Fibroblast of lung (primary cell): ENCODE data around the gene PRKAR1B. TPM values are rescaled to one million over a fixed set of nuclear protein-coding genes. Genes with fewer than 3 reads are reported as not detected.

Experiments
- DNase-seq, 2 donors: peaks; one replicate each; pipeline versions ENCODE4 v3.0.0 to v3.0.0-alpha.2; 2010; ENCODE audit warnings: low read depth in 2 of 2
- H2AFZ ChIP-seq: 2 replicates; pipeline ENCODE4 v1.5.1; 2012; ENCODE audit warnings: low read length, control low read depth, inconsistent platforms
- H3K27ac ChIP-seq: 2 replicates; pipeline ENCODE4 v1.5.1; 2011; ENCODE audit warnings: low read length, control low read depth; ENCODE audit not compliant: insufficient read depth
- H3K27me3 ChIP-seq: 2 replicates; pipeline ENCODE4 v1.5.1; 2011; ENCODE audit warnings: mild to moderate bottlenecking, low read length; ENCODE audit not compliant: control insufficient read depth, insufficient read depth
- H3K36me3 ChIP-seq: 2 replicates; pipeline ENCODE4 v1.5.1; 2011; ENCODE audit warnings: low read length; ENCODE audit not compliant: control insufficient read depth, insufficient read depth
- H3K4me1 ChIP-seq: 2 replicates; pipeline ENCODE4 v1.5.1; 2011; ENCODE audit warnings: low read length; ENCODE audit not compliant: control insufficient read depth, insufficient read depth; ENCODE audit errors: extremely low read depth
- H3K4me2 ChIP-seq: 2 replicates; pipeline ENCODE4 v1.5.1; 2011; ENCODE audit warnings: low read length, control low read depth; ENCODE audit not compliant: insufficient read depth; ENCODE audit errors: extremely low read depth
- H3K4me3 ChIP-seq, 4 experiments: fragments of 200-600 bp in 1 of 4; sonication (generic) in 1 of 4; replicated peaks in 1 of 4; 2 replicates each; pipeline ENCODE4 v1.5.1; 2011 to 2016; ENCODE audit warnings: low read length in 4 of 4, low read depth in 3 of 4, mild to moderate bottlenecking in 3 of 4, control low read depth in 2 of 4, inconsistent platforms in 1 of 4, mixed read lengths in 1 of 4; ENCODE audit not compliant: insufficient read depth in 1 of 4; ENCODE audit errors: control extremely low read depth in 1 of 4
- H3K79me2 ChIP-seq: 2 replicates; pipeline ENCODE4 v1.5.1; 2012; ENCODE audit warnings: mild to moderate bottlenecking, low read length, inconsistent platforms; ENCODE audit not compliant: control insufficient read depth, insufficient read depth
- H3K9ac ChIP-seq: 2 replicates; pipeline ENCODE4 v1.5.1; 2011; ENCODE audit warnings: mild to moderate bottlenecking, low read length, control low read depth; ENCODE audit not compliant: insufficient read depth
- H3K9me3 ChIP-seq: 2 replicates; pipeline ENCODE4 v1.5.1; 2012; ENCODE audit warnings: low read depth, low read length; ENCODE audit not compliant: control insufficient read depth, insufficient read depth
- H4K20me1 ChIP-seq: 2 replicates; pipeline ENCODE4 v1.5.1; 2011; ENCODE audit warnings: low read length; ENCODE audit not compliant: control insufficient read depth, insufficient read depth; ENCODE audit errors: extremely low read depth
- CTCF ChIP-seq, 2 donors: IDR thresholded peaks in 1 of 2; conservative IDR thresholded peaks in 1 of 2; 1 replicate in 1 of 2; 2 replicates in 1 of 2; pipeline ENCODE4 v1.5.1; 2011 to 2012; ENCODE audit warnings: low read length in 2 of 2, control low read depth in 1 of 2, inconsistent platforms in 1 of 2, low read depth in 1 of 2, mild to moderate bottlenecking in 1 of 2
- EZH2 ChIP-seq: IDR thresholded peaks from 2 replicates; pipeline ENCODE4 v1.5.1; 2012; ENCODE audit warnings: low read length, control low read depth, mild to moderate bottlenecking; ENCODE audit errors: missing control alignments
- polyA plus RNA-seq, 2 donors: library from polyadenylated mRNA; depleted of rRNA in 1 of 2; stranded (reverse) in 1 of 2; unstranded in 1 of 2; fragments of >200 nt; gene quantifications; 2 replicates each; pipeline ENCODE4 v1.2.1, GENCODE V29; 2011 to 2012; ENCODE audit warnings: missing spikeins in 1 of 2
- total RNA-seq: library from RNA; depleted of rRNA; stranded (reverse); fragments of >200 nt; gene quantifications from 2 replicates; pipeline ENCODE4 v1.2.1, GENCODE V29; 2014

PRKAR1B gene
- total and polyA plus RNA-seq, 2 donors (not counting 1 experiment from before 2014, with no cell fraction given) = 12.7 to 14.5 TPM

- Histone ChIP-seq H2AFZ (no peak overlapping the region), H3K4me3 (peak overlapping the region in 1 of 4 experiments; percentile 51), H4K20me1 (no peaks in the 10 kb centered on the region), H3K36me3 (no peaks in the 10 kb centered on the region), H3K4me1 (peaks cover 2% of the 10 kb centered on the region), H3K79me2 (peaks cover 3% of the 10 kb centered on the region), H3K27me3 (peaks cover 34% of the 10 kb centered on the region), H3K9ac (no peak overlapping the region), H3K4me2 (no peak overlapping the region), H3K27ac (no peak overlapping the region), H3K9me3 (no peaks in the 10 kb centered on the region)
- DNase-seq = peak in 1 of 2 donors; percentile 23
- TF ChIP-seq CTCF (conservative IDR thresholded peaks at IDR 0.05 in 1 of 2, IDR thresholded peaks at IDR 0.05 in 1 of 2; ENCODE audit: low read depth in 1 of 2, low read length in 2 of 2) (no peak), EZH2 (peak; percentile 71)
Measured at GRCh38 chr7:520503-521161, 206.4 kb downstream of the PRKAR1B start.

GRCh38 chr7:519484-520390 is 207.3 kb downstream of the PRKAR1B start, which contains the start of gene PDGFA:
PDGFA (minus strand) TSS chr7:519846; CDS start chr7:519001, 845 bp downstream.
- H3K36me3 ChIP-seq = peaks cover 1% of the 10 kb centered on the region
- peaks cover 34% of the 10 kb centered on the region for H3K27me3 ChIP-seq
- DNase-seq = peak; percentile 48 to 70
- no peak within 1 kb of the TSS for H3K27ac ChIP-seq
- H3K9ac ChIP-seq = peak within 1 kb of the TSS; percentile 64
- peak within 1 kb of the TSS; percentile 12 for H2AFZ ChIP-seq
- TF ChIP-seq EZH2 (no peak), CTCF (conservative IDR thresholded peaks at IDR 0.05 in 1 of 2, IDR thresholded peaks at IDR 0.05 in 1 of 2; ENCODE audit: low read depth in 1 of 2, low read length in 2 of 2) (no peak)
- peak within 1 kb of the TSS; percentile 25 to 68 (median 54) for H3K4me3 ChIP-seq
- peaks cover 4% of the 10 kb centered on the region for H3K4me1 ChIP-seq
- H3K4me2 ChIP-seq = peak within 1 kb of the TSS; percentile 75
- no peaks in the 10 kb centered on the region for H3K9me3 ChIP-seq
- H3K79me2 ChIP-seq = peaks cover 7% of the 10 kb centered on the region
- no peaks in the 10 kb centered on the region for H4K20me1 ChIP-seq
